ENCODE data around the gene SSUH2.

Gene SSUH2

DNA sequence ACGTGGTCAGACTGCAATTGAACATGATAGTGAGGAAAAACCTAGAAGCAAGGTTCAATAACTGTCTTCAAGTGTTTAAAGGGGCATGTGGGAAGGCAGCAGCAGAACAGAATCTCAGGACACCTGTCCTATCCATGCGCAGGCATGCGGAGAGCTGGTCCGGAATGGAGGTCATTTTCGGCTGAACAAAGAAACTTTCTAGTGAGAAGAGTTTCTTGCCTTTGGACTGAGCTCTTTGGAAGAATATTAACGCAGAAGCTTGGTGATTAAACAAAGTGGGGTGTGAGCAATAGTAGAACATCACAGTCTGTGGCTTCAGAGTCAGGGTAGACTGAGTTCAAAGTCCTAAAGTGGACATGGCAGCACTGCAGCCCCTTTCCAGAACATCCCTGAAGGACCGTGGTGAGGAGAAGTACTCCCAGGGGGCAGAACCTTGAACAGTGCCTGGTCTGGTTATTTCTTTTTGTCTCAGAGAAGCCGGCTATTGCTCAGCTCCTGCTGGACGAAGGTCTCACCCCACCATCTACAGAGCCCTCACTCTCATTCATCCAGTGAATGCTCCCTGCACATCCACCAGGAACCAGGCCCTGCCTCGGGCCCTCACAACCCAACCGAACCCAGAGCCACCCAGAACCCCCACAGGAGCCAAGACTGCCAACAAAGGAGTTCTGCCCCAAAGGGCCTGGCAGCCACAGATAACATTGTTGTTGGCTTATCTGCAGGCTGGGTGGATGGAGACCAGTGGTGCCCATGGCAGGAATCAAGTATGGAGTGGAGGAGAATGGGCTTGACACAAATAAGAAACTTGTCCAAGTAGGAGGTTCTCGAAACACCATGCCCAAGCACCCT is 2.8 kb upstream of the SSUH2 start:
- no peaks in the 10 kb centered on the region for H3K9me3 ChIP-seq (ENCODE audit: control insufficient read depth, low read length)
- no peaks in the 10 kb centered on the region for H3K4me1 ChIP-seq (ENCODE audit: control insufficient read depth, insufficient read depth, low read length)
- H3K27me3 ChIP-seq (replicated peaks; ENCODE audit: control insufficient read depth, insufficient read depth, low read length), result peaks cover 73% of the 10 kb centered on the region
- H3K9ac ChIP-seq (ENCODE audit: low read length), result no peak overlapping the region
- no peak for DNase-seq (ENCODE audit: low read depth)
- H3K4me3 ChIP-seq (ENCODE audit: low read length), result no peak overlapping the region
- no peaks in the 10 kb centered on the region for H3K36me3 ChIP-seq (ENCODE audit: control insufficient read depth, insufficient read depth, low read length, severe bottlenecking)

DNA sequence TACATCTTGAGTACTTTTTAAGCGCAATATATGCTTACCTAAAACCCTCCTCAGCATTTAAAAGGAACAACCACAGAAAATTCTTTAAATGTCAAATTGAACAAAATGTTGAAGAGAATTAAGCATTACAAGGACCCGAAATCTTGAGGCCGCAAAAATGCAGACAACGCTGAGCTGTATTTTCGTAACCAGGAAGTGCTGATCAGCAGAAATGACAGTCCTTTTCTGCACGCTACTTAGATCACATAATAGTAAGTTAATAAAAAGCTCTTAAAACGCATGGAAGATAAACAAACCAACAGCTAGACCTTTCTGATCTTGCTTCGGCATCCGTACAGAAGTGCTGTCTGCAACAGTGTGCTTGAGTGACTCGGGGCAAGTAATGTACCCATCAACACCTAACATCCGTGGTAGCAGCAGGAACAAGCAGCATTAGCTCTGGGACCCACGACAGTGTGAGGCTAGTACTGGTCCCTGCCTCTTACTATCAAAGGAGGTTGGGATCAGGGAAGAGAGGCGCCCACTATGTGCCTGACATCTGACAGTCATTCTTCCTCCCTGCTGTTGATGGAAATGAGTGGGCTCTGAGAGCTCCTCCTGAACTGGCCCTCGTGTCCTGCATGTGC is 1.8 kb upstream of the SSUH2 start:
- Histone ChIP-seq H3K9ac (ENCODE audit: low read length) (no peak overlapping the region), H3K36me3 (ENCODE audit: control insufficient read depth, insufficient read depth, low read length, severe bottlenecking) (no peaks in the 10 kb centered on the region), H3K4me1 (ENCODE audit: control insufficient read depth, insufficient read depth, low read length) (no peaks in the 10 kb centered on the region), H3K4me3 (ENCODE audit: low read length) (no peak overlapping the region), H3K27me3 (replicated peaks; ENCODE audit: control insufficient read depth, insufficient read depth, low read length) (peaks cover 71% of the 10 kb centered on the region), H3K9me3 (ENCODE audit: control insufficient read depth, low read length) (no peaks in the 10 kb centered on the region)
- no peak for DNase-seq (ENCODE audit: low read depth)

DNA sequence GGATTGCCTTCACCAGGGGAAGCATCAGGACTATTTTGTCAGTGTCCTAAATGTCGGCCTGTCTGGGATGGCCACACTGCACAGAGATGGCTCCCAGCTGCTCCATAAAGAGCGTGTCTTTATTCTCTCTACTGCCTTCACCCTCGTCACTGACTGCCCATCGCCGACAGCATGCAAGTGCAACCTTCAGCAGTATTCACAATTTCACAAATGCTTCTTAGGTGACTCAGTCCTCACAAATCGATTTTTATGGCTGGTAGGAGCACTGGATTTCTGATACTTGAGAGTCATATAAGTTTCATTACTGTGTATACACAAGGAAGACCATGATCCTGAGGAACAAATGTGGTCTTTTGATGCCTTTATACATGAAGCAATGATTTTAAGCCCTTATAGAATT is 1.1 kb upstream of the SSUH2 start:
- DNase-seq (ENCODE audit: low read depth), result no peak
- Histone ChIP-seq H3K9me3 (ENCODE audit: control insufficient read depth, low read length) (no peaks in the 10 kb centered on the region), H3K27me3 (replicated peaks; ENCODE audit: control insufficient read depth, insufficient read depth, low read length) (peaks cover 68% of the 10 kb centered on the region)

DNA sequence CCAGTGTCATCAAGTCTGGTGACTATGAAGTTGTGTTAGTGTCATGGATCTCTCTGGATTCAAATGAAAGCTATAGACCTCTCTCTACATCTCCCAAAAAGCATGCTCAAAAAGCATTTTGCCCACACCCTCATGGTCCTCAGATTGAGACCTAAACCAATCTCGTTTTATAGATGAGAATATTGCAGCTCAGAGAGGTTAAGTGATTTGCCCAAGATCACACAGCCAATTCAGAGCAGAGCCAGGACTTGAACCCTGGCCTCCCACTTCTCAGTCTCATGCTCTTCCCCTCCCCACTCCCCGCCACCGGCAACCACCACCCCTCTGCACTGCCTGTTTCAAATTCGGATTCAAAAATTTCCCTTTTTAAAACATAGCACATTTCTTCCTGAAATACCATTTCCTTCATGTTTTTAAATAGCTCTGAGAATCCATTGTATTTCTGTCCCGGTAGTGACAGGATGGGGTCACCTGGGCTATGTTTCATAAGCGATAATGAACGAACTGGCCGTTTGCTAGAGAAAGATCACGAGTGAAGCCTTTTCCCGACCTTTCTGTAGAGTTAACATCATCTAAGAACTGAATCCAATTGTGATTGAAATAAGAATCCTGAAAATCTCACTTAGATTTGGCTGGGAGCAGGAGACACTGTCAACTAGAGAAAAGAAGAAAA is 769 bp downstream of the SSUH2 start:
- Histone ChIP-seq H3K4me1 (ENCODE audit: control insufficient read depth, insufficient read depth, low read length) (no peaks in the 10 kb centered on the region), H3K4me3 (ENCODE audit: low read length) (no peak overlapping the region)
- no peak for DNase-seq (ENCODE audit: low read depth)

More for the DNA sequence above, 1.1 kb upstream of the SSUH2 start:
- no peaks in the 10 kb centered on the region for H3K4me1 ChIP-seq (ENCODE audit: control insufficient read depth, insufficient read depth, low read length)
- no peak overlapping the region for H3K9ac ChIP-seq (ENCODE audit: low read length)
- H3K36me3 ChIP-seq (ENCODE audit: control insufficient read depth, insufficient read depth, low read length, severe bottlenecking), result no peaks in the 10 kb centered on the region
- no peak overlapping the region for H3K4me3 ChIP-seq (ENCODE audit: low read length)

DNA sequence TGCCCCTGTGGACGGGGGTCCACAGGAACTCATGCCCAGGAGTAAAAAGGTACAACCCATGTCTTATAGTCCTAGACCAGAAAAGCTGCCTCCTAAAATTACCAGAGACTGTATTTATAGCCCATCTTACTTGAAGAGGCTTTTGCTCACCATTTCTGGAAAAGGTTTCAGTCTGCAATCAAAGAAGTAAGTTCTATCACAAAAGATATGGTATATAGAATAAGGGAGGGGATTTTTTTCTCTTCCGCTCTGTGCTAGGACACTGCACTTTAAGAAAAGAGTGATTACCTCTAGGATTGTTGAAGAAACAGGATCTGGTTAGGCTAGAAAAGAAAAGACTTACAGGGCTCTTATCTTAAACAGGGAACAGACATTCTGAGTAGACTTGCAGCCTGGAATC is 2.6 kb downstream of the SSUH2 start:
- no peaks in the 10 kb centered on the region for H3K9me3 ChIP-seq (ENCODE audit: control insufficient read depth, low read length)
- no peaks in the 10 kb centered on the region for H3K4me1 ChIP-seq (ENCODE audit: control insufficient read depth, insufficient read depth, low read length)
- no peak overlapping the region for H3K4me3 ChIP-seq (ENCODE audit: low read length)
- no peak overlapping the region for H3K9ac ChIP-seq (ENCODE audit: low read length)
- peaks cover 67% of the 10 kb centered on the region for H3K27me3 ChIP-seq (replicated peaks; ENCODE audit: control insufficient read depth, insufficient read depth, low read length)
- no peak for DNase-seq (ENCODE audit: low read depth)
- no peaks in the 10 kb centered on the region for H3K36me3 ChIP-seq (ENCODE audit: control insufficient read depth, insufficient read depth, low read length, severe bottlenecking)

More for the DNA sequence above, 769 bp downstream of the SSUH2 start:
- H3K27me3 ChIP-seq (replicated peaks; ENCODE audit: control insufficient read depth, insufficient read depth, low read length), result peaks cover 69% of the 10 kb centered on the region
- H3K36me3 ChIP-seq (ENCODE audit: control insufficient read depth, insufficient read depth, low read length, severe bottlenecking), result no peaks in the 10 kb centered on the region
- H3K9me3 ChIP-seq (ENCODE audit: control insufficient read depth, low read length), result no peaks in the 10 kb centered on the region
- H3K9ac ChIP-seq (ENCODE audit: low read length), result no peak overlapping the region

DNA sequence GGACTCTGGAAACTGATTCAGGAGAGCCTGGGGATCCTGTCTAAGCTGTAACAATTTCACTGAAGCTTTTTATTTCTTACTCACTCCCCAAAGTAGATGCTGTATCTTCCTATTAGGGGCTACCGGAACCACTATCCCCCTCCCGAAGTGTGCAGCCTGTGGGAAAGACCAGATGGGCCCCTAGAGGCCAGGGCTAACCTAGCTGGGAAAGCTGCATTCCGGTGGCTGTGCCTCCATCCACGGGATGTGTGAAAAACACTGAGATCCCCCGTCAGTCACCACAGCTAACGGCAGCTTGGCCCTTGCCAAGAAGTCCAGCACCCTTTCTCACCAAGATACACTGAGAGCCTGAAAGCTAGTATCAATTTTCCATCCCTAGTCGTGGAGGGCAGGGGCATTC is 3.1 kb downstream of the SSUH2 start:
- Histone ChIP-seq H3K9ac (ENCODE audit: low read length) (no peak overlapping the region), H3K27me3 (replicated peaks; ENCODE audit: control insufficient read depth, insufficient read depth, low read length) (peaks cover 68% of the 10 kb centered on the region), H3K36me3 (ENCODE audit: control insufficient read depth, insufficient read depth, low read length, severe bottlenecking) (no peaks in the 10 kb centered on the region), H3K4me3 (ENCODE audit: low read length) (no peak overlapping the region), H3K9me3 (ENCODE audit: control insufficient read depth, low read length) (peaks cover 3% of the 10 kb centered on the region), H3K4me1 (ENCODE audit: control insufficient read depth, insufficient read depth, low read length) (no peaks in the 10 kb centered on the region)
- no peak for DNase-seq (ENCODE audit: low read depth)

DNA sequence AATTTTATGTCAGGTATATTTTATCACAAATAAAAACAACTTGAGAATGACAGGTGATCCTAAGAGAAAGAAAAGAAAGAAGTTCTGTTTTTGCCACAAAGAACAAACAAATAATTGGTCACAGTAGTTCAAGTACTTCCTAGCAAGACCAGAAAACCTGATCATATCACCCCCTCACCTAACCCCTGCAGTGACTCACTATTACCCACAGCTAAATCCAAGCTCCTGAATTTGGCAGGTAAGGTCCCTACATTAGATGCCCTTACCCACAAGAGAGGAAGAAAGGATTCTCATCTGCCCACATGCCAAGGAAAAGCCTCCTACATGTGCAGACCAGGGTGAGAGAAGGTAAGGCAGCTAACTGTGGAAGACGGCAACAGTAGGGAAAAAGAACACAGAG is 4.4 kb downstream of the SSUH2 start:
- Histone ChIP-seq H3K27me3 (replicated peaks; ENCODE audit: control insufficient read depth, insufficient read depth, low read length) (peaks cover 72% of the 10 kb centered on the region), H3K9me3 (ENCODE audit: control insufficient read depth, low read length) (peaks cover 11% of the 10 kb centered on the region), H3K4me3 (ENCODE audit: low read length) (no peak overlapping the region), H3K4me1 (ENCODE audit: control insufficient read depth, insufficient read depth, low read length) (no peaks in the 10 kb centered on the region), H3K36me3 (ENCODE audit: control insufficient read depth, insufficient read depth, low read length, severe bottlenecking) (no peaks in the 10 kb centered on the region), H3K9ac (ENCODE audit: low read length) (no peak overlapping the region)
- DNase-seq (ENCODE audit: low read depth), result no peak

DNA sequence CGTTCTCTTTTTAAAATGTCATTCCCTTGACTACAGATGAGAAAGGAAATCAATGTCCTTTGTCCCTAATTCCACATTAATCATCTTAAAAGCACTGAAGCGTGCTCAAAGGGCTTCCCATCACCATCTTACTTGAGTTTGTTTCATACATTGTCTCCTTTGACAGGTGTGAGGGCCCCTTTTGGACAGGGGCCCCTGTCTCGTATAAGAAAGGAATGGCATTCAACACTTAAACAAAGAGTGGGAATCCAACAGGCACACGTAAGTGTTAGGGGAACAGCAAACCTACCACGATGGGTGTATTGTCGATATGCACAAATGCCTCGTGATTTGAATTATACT is 5.0 kb downstream of the SSUH2 start:
- H3K9ac ChIP-seq (ENCODE audit: low read length), result no peak overlapping the region
- H3K4me1 ChIP-seq (ENCODE audit: control insufficient read depth, insufficient read depth, low read length), result no peaks in the 10 kb centered on the region
- no peak for DNase-seq (ENCODE audit: low read depth)
- H3K36me3 ChIP-seq (ENCODE audit: control insufficient read depth, insufficient read depth, low read length, severe bottlenecking), result no peaks in the 10 kb centered on the region
- no peak overlapping the region for H3K4me3 ChIP-seq (ENCODE audit: low read length)
- H3K27me3 ChIP-seq (replicated peaks; ENCODE audit: control insufficient read depth, insufficient read depth, low read length), result peaks cover 78% of the 10 kb centered on the region
- peaks cover 11% of the 10 kb centered on the region for H3K9me3 ChIP-seq (ENCODE audit: control insufficient read depth, low read length)

DNA sequence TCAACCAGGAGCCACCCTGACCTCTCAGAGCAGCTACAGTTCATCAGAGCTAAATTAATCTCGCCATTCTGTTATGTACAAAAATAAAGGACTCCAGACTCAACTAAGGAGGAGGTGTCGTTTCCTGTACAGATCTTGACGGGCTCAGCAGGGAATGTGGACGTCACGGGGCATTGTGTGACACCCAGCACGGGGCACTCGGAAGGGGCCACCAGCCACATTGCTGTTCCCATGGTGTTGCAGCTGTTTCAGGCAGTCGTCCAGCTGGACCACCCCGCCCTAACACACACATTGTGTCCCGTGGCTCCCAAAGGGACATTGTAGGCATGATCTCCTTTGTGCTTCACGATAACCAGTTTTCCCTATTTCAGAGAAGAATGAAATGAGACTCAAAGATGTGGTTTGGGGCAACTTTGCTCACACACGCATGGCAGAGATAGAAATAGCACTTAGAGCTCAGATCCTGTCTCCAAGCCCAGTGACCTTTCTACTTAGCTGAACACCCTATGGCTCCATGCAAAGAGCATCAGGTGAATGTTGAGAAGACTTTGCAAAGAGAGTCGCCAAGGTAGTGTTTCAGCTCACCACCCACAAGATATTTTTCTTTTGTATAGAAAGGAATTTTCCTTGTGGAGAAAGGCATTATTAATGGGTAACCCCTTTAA is 5.5 kb downstream of the SSUH2 start:
- Histone ChIP-seq H3K4me1 (ENCODE audit: control insufficient read depth, insufficient read depth, low read length) (no peaks in the 10 kb centered on the region), H3K9me3 (ENCODE audit: control insufficient read depth, low read length) (peaks cover 11% of the 10 kb centered on the region), H3K4me3 (ENCODE audit: low read length) (no peak overlapping the region), H3K36me3 (ENCODE audit: control insufficient read depth, insufficient read depth, low read length, severe bottlenecking) (no peaks in the 10 kb centered on the region), H3K9ac (ENCODE audit: low read length) (no peak overlapping the region), H3K27me3 (replicated peaks; ENCODE audit: control insufficient read depth, insufficient read depth, low read length) (peaks cover 79% of the 10 kb centered on the region)
- DNase-seq (ENCODE audit: low read depth), result no peak

DNA sequence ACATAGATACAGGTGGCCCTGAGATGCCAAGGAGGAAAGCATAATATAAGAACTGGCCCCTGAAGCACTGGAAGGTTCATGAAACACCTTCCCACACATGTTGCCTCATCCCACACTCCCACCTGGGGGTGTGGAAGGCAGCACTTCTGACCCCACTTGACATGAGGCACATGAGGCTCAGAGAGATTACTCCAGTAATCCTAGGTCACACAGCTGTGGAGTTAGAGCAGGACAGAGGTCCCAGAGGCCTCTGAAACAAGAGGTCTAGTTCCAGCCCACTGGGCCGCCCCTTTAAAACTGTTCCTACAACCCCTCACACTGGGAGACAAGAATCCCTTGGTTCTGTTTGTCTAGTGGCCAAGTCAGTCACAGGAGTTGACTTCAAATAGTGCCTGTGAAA is 7.2 kb downstream of the SSUH2 start:
- peaks cover 11% of the 10 kb centered on the region for H3K9me3 ChIP-seq (ENCODE audit: control insufficient read depth, low read length)
- DNase-seq (ENCODE audit: low read depth), result no peak
- H3K4me3 ChIP-seq (ENCODE audit: low read length), result no peak overlapping the region
- H3K9ac ChIP-seq (ENCODE audit: low read length), result no peak overlapping the region
- peaks cover 76% of the 10 kb centered on the region for H3K27me3 ChIP-seq (replicated peaks; ENCODE audit: control insufficient read depth, insufficient read depth, low read length)
- no peaks in the 10 kb centered on the region for H3K4me1 ChIP-seq (ENCODE audit: control insufficient read depth, insufficient read depth, low read length)
- H3K36me3 ChIP-seq (ENCODE audit: control insufficient read depth, insufficient read depth, low read length, severe bottlenecking), result no peaks in the 10 kb centered on the region

DNA sequence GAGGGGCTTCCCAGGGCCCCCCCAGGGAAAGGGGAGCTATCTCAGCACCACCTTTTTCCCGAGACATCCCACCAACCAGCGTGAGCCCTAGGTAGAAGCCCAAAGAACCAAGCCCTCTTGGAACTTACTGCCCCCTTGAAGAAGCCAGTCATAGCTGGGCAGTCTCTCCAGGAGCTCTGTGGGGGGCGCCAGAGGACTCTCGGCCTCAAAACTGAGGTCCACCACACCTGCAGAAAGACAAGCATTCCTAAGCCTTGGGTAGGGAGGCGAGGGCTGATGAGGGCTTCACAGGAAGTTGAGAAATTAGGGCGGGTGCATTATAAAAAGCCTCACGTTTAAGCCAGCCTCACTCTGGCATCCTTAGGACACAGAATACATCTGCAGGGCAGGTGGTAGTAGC is 9.0 kb downstream of the SSUH2 start:
- Histone ChIP-seq H3K9ac (ENCODE audit: low read length) (no peak overlapping the region), H3K4me3 (ENCODE audit: low read length) (no peak overlapping the region), H3K4me1 (ENCODE audit: control insufficient read depth, insufficient read depth, low read length) (no peaks in the 10 kb centered on the region), H3K27me3 (replicated peaks; ENCODE audit: control insufficient read depth, insufficient read depth, low read length) (peaks cover 65% of the 10 kb centered on the region), H3K36me3 (ENCODE audit: control insufficient read depth, insufficient read depth, low read length, severe bottlenecking) (no peaks in the 10 kb centered on the region), H3K9me3 (ENCODE audit: control insufficient read depth, low read length) (peaks cover 11% of the 10 kb centered on the region)
- no peak for DNase-seq (ENCODE audit: low read depth)

Measured in adipocyte (in vitro differentiated cells).